HEK293 (cell line): ENCODE data around the gene SEMA3A.

Experiments used
- CTCF ChIP-seq: fragments of 450-650 bp; formaldehyde crosslinking; IDR thresholded peaks from 2 replicates; pipeline ENCODE4 v1.5.1; 2016; ENCODE audit warnings: missing biosample characterization, missing genetic modification characterization
- PRDM1 ChIP-seq: fragments of 450-650 bp; formaldehyde crosslinking; IDR thresholded peaks from 2 replicates; pipeline ENCODE4; 2016; ENCODE audit warnings: missing biosample characterization, missing genetic modification characterization
- SETDB1 ChIP-seq: IDR thresholded peaks from one replicate; pipeline ENCODE4 v1.6.1; 2017; ENCODE audit warnings: mild to moderate bottlenecking, low read length, moderate library complexity, mixed read lengths; ENCODE audit not compliant: insufficient read length
- TCF7L2 ChIP-seq: IDR thresholded peaks from 2 replicates; pipeline ENCODE4 v1.6.1; 2011; ENCODE audit warnings: low read depth, mild to moderate bottlenecking, inconsistent platforms, low read length, moderate library complexity, borderline replicate concordance
- TSHZ1 ChIP-seq: fragments of 450-650 bp; formaldehyde crosslinking; IDR thresholded peaks from 2 replicates; pipeline ENCODE4 v1.5.1; 2016; ENCODE audit warnings: missing biosample characterization, missing genetic modification characterization, borderline replicate concordance
- ZNF112 ChIP-seq: fragments of 450-650 bp; formaldehyde crosslinking; IDR thresholded peaks from 2 replicates; pipeline ENCODE4 v1.5.0; 2017; ENCODE audit warnings: missing biosample characterization, missing genetic modification characterization
- ZNF529 ChIP-seq: fragments of 450-650 bp; formaldehyde crosslinking; IDR thresholded peaks from 2 replicates; pipeline ENCODE4 v1.5.1; 2017; ENCODE audit warnings: missing genetic modification characterization, missing biosample characterization; ENCODE audit not compliant: insufficient replicate concordance

GRCh38 chr7:84123965-84124547 is 70.5 kb downstream of the SEMA3A start:
- TF ChIP-seq SETDB1 (no peak), CTCF (tag by site-specific recombination) (no peak), PRDM1 (tag by site-specific recombination) (no peak), ZNF112 (tag by site-specific recombination) (no peak), TSHZ1 (tag by site-specific recombination) (no peak), ZNF529 (tag by site-specific recombination) (no peak), TCF7L2 (no peak)
